ENCODE results near the gene PHRF1.

DNA sequence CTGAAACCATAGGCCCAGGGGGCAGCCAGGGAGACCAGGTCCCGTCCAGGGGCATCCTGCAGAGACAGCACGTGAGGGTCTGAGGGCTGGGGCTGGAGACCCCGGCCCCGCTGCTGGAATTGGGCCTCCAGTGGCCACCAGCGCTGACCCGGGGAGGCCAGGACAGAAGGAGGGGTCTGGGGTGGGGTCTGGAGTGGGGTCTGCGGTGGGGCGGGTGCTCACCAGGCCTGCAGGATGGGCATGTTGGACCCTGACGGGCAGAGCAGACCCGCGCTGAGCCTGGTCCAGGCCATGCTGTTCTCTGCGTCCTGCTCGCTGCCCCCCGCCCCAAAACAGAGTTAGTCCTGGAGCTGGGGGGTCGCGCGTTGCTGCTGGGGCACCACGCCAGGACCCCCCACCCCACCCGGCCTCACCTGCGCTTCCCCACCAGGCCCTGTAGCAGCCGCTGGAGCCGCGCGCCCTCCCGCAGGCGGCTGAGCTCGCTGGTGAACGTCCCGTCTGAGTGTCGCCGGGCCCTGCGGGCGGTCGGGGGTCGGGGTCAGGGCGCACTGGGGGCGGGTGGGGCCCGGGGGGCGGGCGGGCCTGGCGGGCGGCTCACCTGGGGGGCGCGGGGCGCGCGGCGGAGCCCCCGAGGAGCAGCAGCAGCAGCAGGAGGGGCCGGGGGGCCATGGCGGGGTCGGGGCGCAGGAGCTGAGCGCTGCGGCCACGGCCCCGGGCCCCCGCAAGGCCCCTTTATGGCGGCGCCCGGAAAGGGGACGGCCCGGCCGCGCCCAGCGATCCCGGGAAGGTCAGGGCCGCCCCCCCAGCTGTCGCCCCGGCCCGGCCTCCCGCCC, 50.4 kb downstream of the PHRF1 start, which contains the start of gene SCT:
- TF ChIP-seq EZH2 (optimal IDR thresholded peaks at IDR 0.05; ENCODE audit: low read depth, low read length) (no peak), EZH2phosphoT487 (IDR thresholded peaks at IDR 0.05; ENCODE audit: low read length) (no peak)
- TF ChIP-seq, protein P1, sequence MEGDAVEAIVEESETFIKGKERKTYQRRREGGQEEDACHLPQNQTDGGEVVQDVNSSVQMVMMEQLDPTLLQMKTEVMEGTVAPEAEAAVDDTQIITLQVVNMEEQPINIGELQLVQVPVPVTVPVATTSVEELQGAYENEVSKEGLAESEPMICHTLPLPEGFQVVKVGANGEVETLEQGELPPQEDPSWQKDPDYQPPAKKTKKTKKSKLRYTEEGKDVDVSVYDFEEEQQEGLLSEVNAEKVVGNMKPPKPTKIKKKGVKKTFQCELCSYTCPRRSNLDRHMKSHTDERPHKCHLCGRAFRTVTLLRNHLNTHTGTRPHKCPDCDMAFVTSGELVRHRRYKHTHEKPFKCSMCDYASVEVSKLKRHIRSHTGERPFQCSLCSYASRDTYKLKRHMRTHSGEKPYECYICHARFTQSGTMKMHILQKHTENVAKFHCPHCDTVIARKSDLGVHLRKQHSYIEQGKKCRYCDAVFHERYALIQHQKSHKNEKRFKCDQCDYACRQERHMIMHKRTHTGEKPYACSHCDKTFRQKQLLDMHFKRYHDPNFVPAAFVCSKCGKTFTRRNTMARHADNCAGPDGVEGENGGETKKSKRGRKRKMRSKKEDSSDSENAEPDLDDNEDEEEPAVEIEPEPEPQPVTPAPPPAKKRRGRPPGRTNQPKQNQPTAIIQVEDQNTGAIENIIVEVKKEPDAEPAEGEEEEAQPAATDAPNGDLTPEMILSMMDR (IDR thresholded peaks at IDR 0.05; ENCODE audit: low read length): no peak
